HepG2 (cell line): ENCODE results near the gene BRD8. TPM values are rescaled to one million over a fixed set of nuclear protein-coding genes. Genes with fewer than 3 reads are reported as not detected.
A peak's percentile ranks its signal among the peaks of the same experiment; 100 is the strongest.

Experiments
- ATAC-seq: fragments of 200-7000 bp; cut with Tn5 transposase; 3 replicates; pipeline ENCODE4 v1.9.1; 2020; ENCODE audit warnings: mild to moderate bottlenecking, moderate library complexity
- BruUV-seq: library from RNA; stranded (reverse); fragments of 400-500 nt; replicated peaks from 2 replicates; lab custom pipeline; 2021; lab: Mats Ljungman, UMichigan
- CTCF ChIA-PET: fragments of 300-600 bp; formaldehyde crosslinking; extraction: SDS; loops from one replicate; lab custom pipeline; 2021; ENCODE audit warnings: low total read pairs, inconsistent platforms, low intra/inter-chr PET ratio; lab: Yijun Ruan, JAX
- POLR2A ChIA-PET: fragments of 350-600 bp; sonication (Branson Sonifier 250); formaldehyde crosslinking; loops from one replicate; lab custom pipeline; 2020; ENCODE audit warnings: antibody characterized with exemption, inconsistent platforms; lab: Yijun Ruan, JAX
- DNase-seq: peaks from one replicate; pipeline ENCODE4 v3.0.0-alpha.2; 2015; ENCODE audit warnings: low spot score
- FAIRE-seq: peaks from 3 replicates; lab custom pipeline; 2011; peaks lifted over from hg19 to GRCh38; lab: Jason Lieb, UNC
- H2AFZ ChIP-seq: one replicate; pipeline ENCODE4 v1.6.1; 2011; ENCODE audit warnings: low read length, inconsistent platforms
- H3K27ac ChIP-seq: fragments of 300-600 bp; 3 replicates; pipeline ENCODE4 v1.8.0; 2011; ENCODE audit warnings: mixed run types, mild to moderate bottlenecking, mixed read lengths, low read length, inconsistent platforms; ENCODE audit not compliant: insufficient read depth; ENCODE audit errors: extremely low read length
- H3K27me3 ChIP-seq, 2 experiments: fragments of 200-600 bp in 1 of 2; 2 replicates in 1 of 2; 3 replicates in 1 of 2; pipeline versions ENCODE4 v1.6.0 to v1.8.0; 2011; ENCODE audit warnings: low read length in 2 of 2, mild to moderate bottlenecking in 2 of 2, moderate library complexity in 2 of 2, inconsistent platforms in 1 of 2; ENCODE audit not compliant: insufficient read depth in 2 of 2, control insufficient read depth in 1 of 2
- H3K36me3 ChIP-seq, 2 experiments: fragments of 200-600 bp in 1 of 2; replicated peaks in 1 of 2; 2 replicates in 1 of 2; 3 replicates in 1 of 2; pipeline versions ENCODE4 v1.5.1 to v1.8.0; 2011; ENCODE audit warnings: low read length in 2 of 2, inconsistent platforms in 1 of 2; ENCODE audit not compliant: insufficient read depth in 2 of 2, control insufficient read depth in 1 of 2
- H3K4me1 ChIP-seq: 2 replicates; pipeline ENCODE4 v1.5.1; 2012; ENCODE audit warnings: low read length, inconsistent platforms; ENCODE audit not compliant: insufficient read depth
- H3K4me2 ChIP-seq: 2 replicates; pipeline ENCODE4 v1.6.0; 2011; ENCODE audit warnings: low read depth, low read length, inconsistent platforms
- H3K4me3 ChIP-seq, 3 experiments: fragments of 200-600 bp in 1 of 3; sonication (generic), shearing (Covaris generic) in 1 of 3; replicated peaks in 1 of 3; 2 replicates each; pipeline ENCODE4 v1.5.1; 2011 to 2016; ENCODE audit warnings: low read length in 3 of 3, inconsistent platforms in 2 of 3, low read depth in 2 of 3, mild to moderate bottlenecking in 2 of 3, control low read depth in 1 of 3, mixed read lengths in 1 of 3; ENCODE audit not compliant: insufficient read depth in 1 of 3
- H3K79me2 ChIP-seq: one replicate; pipeline ENCODE4 v1.6.1; 2011; ENCODE audit warnings: low read length, inconsistent platforms; ENCODE audit not compliant: insufficient read depth
- H3K9ac ChIP-seq: 2 replicates; pipeline ENCODE4 v1.6.0; 2011; ENCODE audit warnings: mild to moderate bottlenecking, low read depth, low read length, inconsistent platforms; ENCODE audit not compliant: insufficient read depth
- H3K9me3 ChIP-seq: 2 replicates; pipeline ENCODE4 v1.5.1; 2012; ENCODE audit warnings: mild to moderate bottlenecking, low read length
- H4K20me1 ChIP-seq: 2 replicates; pipeline ENCODE4 v1.6.0; 2011; ENCODE audit warnings: inconsistent platforms, mild to moderate bottlenecking, low read length, moderate library complexity; ENCODE audit not compliant: insufficient read depth
- BRCA1 ChIP-seq: sonication (generic); formaldehyde crosslinking; IDR thresholded peaks from 2 replicates; pipeline ENCODE4 v1.4.0; 2020; ENCODE audit warnings: missing genetic modification reagents
- HES4 ChIP-seq: sonication (generic); formaldehyde crosslinking; IDR thresholded peaks from 2 replicates; pipeline ENCODE4 v1.9.0; 2021; ENCODE audit warnings: mild to moderate bottlenecking, missing genetic modification reagents, borderline replicate concordance
- HINFP ChIP-seq: sonication (generic); formaldehyde crosslinking; IDR thresholded peaks from 2 replicates; pipeline ENCODE4 v1.4.0; 2020; ENCODE audit warnings: low read depth, mild to moderate bottlenecking, missing genetic modification reagents
- KAT2B ChIP-seq: fragments of 150-350 bp; IDR thresholded peaks from 2 replicates; pipeline ENCODE4 v1.6.1; 2014; ENCODE audit warnings: low read depth, low read length, borderline replicate concordance
- SOX6 ChIP-seq, 2 experiments: fragments of 450-650 bp in 1 of 2; sonication (generic) in 1 of 2; formaldehyde crosslinking in 1 of 2; IDR thresholded peaks; 2 replicates each; pipeline versions ENCODE4 v1.4.0 to v1.6.1; 2017 to 2020; ENCODE audit warnings: antibody characterized with exemption in 1 of 2, mild to moderate bottlenecking in 1 of 2, missing genetic modification reagents in 1 of 2
- STAG1 ChIP-seq: sonication (generic); formaldehyde crosslinking; IDR thresholded peaks from 2 replicates; pipeline ENCODE4 v1.4.0; 2020; ENCODE audit warnings: missing genetic modification reagents
- TOPORS ChIP-seq: sonication (generic); formaldehyde crosslinking; IDR thresholded peaks from 2 replicates; pipeline ENCODE4 v1.8.0; 2023; ENCODE audit warnings: mild to moderate bottlenecking, missing genetic modification reagents
- ZBTB3 ChIP-seq: sonication (generic); formaldehyde crosslinking; IDR thresholded peaks from 2 replicates; pipeline ENCODE4 v1.4.0; 2020; ENCODE audit warnings: low read depth, mild to moderate bottlenecking, moderate library complexity, missing genetic modification reagents, borderline replicate concordance
- ZKSCAN8 ChIP-seq: IDR thresholded peaks from 2 replicates; pipeline ENCODE4 v1.6.1; 2016; ENCODE audit warnings: borderline replicate concordance, missing genetic modification reagents, missing compliant biosample characterization
- ZNF124 ChIP-seq: sonication (generic); formaldehyde crosslinking; IDR thresholded peaks from 2 replicates; pipeline ENCODE4 v1.4.0; 2020; ENCODE audit warnings: missing genetic modification reagents
- ZNF318 ChIP-seq: sonication (generic); formaldehyde crosslinking; IDR thresholded peaks from 2 replicates; pipeline ENCODE4 v1.4.0; 2020; ENCODE audit warnings: mild to moderate bottlenecking, missing genetic modification reagents
- ZNF674 ChIP-seq: sonication (generic); formaldehyde crosslinking; IDR thresholded peaks from 2 replicates; pipeline ENCODE4 v1.5.0; 2020; ENCODE audit warnings: low read depth, mild to moderate bottlenecking, missing genetic modification reagents
- WGBS: methylation state at CpG from one replicate; pipeline ENCODE4 v1.1.6; 2017; ENCODE audit warnings: low lambda C conversion rate; 5-methylcytosine and 5-hydroxymethylcytosine counted together
- in situ Hi-C: cut with HindIII; loops from 2 replicates; pipeline ENCODE4 v1.10.0; 2017; ENCODE audit warnings: low pct_unique_long_range_greater_than_20kb; ENCODE audit not compliant: extremely low pct_ligation_motif_present
- intact Hi-C: fragments of 100-400 bp; cut with micrococcal nuclease; formaldehyde crosslinking; loops from one replicate; pipeline ENCODE4 v1.10.0; 2022; ENCODE audit not compliant: unreplicated experiment
- polyA plus RNA-seq, 8 experiments: library from polyadenylated mRNA; depleted of rRNA in 3 of 8; stranded (reverse) in 7 of 8; unstranded in 1 of 8; fragments of >200 nt; fragmentation: Illumina TruSeq in 4 of 8; extraction: Trizol in 4 of 8; gene quantifications; 2 replicates each; pipeline versions ENCODE4 v1.2.1 to v1.2.3, GENCODE V29; 2011 to 2016; ENCODE audit warnings: low read depth in 4 of 8, missing spikeins in 1 of 8, mixed read lengths in 1 of 8; ENCODE audit not compliant: insufficient read depth in 1 of 8
- total RNA-seq, 5 experiments: library from RNA; depleted of rRNA; stranded (reverse); fragments of >200 nt; fragmentation: Illumina TruSeq; extraction: Trizol; gene quantifications; 2 replicates each; pipeline ENCODE4 v1.2.3, GENCODE V29; 2016; ENCODE audit warnings: low read depth in 1 of 5

Gene BRD8
- total and polyA plus RNA-seq, 2 of the 13 experiments (the other 11 are each of a cell fraction or from before 2014, with no cell fraction given): 62.5 to 71.1 TPM

- BruUV-seq: no TSS peak
- Histone ChIP-seq H3K27me3 (no peaks in the 10 kb centered on the region), H3K4me1 (peaks cover 62% of the 10 kb centered on the region), H3K9ac (no peak overlapping the region), H3K9me3 (no peaks in the 10 kb centered on the region), H3K27ac (peak overlapping the region; percentile 61), H3K4me2 (peak overlapping the region; percentile 67), H3K4me3 (peak overlapping the region in 1 of 3 experiments; percentile 53; a peak in 2 of 6 replicates), H2AFZ (no peak overlapping the region), H3K36me3 (no peaks in the 10 kb centered on the region), H4K20me1 (no peaks in the 10 kb centered on the region), H3K79me2 (no peaks in the 10 kb centered on the region)
- peak; percentile 92 for ATAC-seq
- WGBS: 3% methylated on average over 4 of the region's 4 CpGs
- POLR2A ChIA-PET: no interaction called here
- FAIRE-seq: peak; percentile 93
- intact Hi-C loops (no loop called here), in situ Hi-C loops (no loop called here)
- DNase-seq: peak; percentile 86
- CTCF ChIA-PET: no interaction called here
- TF ChIP-seq STAG1 (CRISPR knock-in tag) (no peak), TOPORS (CRISPR knock-in tag) (no peak), KAT2B (no peak), SOX6 (IDR thresholded peaks at IDR 0.05) (no peak), SOX6 (CRISPR knock-in tag; IDR thresholded peaks at IDR 0.05) (peak; percentile 86), HES4 (CRISPR knock-in tag) (no peak), ZKSCAN8 (CRISPR knock-in tag) (no peak), BRCA1 (CRISPR knock-in tag) (no peak), ZNF318 (CRISPR knock-in tag) (no peak), ZNF674 (CRISPR knock-in tag) (no peak), HINFP (CRISPR knock-in tag) (no peak), ZNF124 (CRISPR knock-in tag) (no peak), ZBTB3 (CRISPR knock-in tag) (no peak)
Observed at GRCh38 chr5:138095100-138095907, 83.1 kb downstream of the BRD8 start.
